NCI-H2029 (cell line): ENCODE results near the gene EDEM3.
A peak's percentile ranks its signal among the peaks of the same experiment; 100 is the strongest.
"Not testable (repeated sequence)": the region's sequence is repeated elsewhere in the genome, so short reads cannot be mapped to it uniquely, and the experiment has no call there.

Experiments used
- DNase-seq: peaks from one replicate; lab custom pipeline; 2025; lab: John Stamatoyannopoulos, UW

Gene EDEM3

DNA sequence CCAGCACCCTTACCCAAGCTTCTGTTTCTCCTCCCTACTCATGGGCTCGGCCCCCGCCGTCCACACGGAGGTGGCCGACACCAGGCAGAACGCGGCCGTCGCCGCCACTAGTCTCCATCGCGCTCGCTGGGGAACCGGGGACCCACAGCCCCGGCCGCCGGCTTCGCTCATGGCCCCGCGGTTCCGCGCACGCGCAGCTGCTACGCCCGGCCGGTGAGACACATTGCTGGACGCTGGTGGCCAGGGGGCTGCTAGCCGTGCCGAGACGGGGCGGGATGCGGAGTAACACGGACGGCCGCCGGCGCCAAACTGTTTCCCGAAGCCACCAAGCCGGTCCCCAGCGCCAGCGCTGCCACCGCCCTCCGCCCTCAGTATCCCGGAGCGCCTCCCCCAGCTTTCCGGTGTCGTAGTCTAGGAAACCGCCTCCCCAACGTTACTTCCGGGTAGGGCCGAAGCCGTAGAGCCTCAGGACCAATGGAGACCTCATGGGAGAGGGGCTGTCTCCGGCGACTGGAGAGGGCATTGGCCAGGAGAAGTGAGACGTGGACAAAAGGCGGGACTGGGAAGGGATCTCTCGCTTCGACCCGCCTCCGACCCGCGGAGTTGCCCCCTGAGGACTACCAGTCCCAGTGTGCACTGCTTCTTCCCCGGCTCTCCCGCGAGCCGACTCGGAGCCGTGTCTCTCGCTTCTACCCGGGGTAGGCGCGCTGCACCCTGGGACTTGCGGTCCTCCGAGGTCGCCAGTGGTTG lies at the start of gene EDEM3:
Gene EDEM3, minus strand, starts transcription at position 383 of the 750 bp plus-strand sequence. Its CDS starts 212 bp downstream, at position 171.
- DNase-seq, result peak; percentile 97

DNA sequence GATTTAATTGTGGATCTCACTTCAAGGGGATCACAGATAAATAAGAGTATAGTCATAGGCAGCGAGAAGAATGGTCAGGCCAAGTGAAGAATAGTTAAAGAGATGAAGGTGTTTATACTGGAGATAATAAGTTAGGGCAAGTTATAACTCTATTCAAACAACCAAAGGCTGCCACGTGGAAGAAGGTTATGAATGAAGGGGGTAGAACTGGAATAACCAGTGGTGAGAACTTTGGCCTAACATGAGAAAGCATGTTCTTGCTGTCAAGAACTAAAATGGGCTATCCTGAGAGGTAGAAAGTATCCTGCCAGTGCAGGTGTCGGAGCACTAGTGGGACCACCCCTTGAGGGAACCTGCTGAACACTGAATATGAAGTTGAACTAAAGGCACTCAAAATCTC lies 49.6 kb upstream of the EDEM3 start:
- DNase-seq, result no peak

- no peak for DNase-seq
Observed at GRCh38 chr1:184803180-184803492, 48.5 kb upstream of the EDEM3 start.

- peak; percentile 51 for DNase-seq
Observed at GRCh38 chr1:184802354-184803179, 47.9 kb upstream of the EDEM3 start.

DNA sequence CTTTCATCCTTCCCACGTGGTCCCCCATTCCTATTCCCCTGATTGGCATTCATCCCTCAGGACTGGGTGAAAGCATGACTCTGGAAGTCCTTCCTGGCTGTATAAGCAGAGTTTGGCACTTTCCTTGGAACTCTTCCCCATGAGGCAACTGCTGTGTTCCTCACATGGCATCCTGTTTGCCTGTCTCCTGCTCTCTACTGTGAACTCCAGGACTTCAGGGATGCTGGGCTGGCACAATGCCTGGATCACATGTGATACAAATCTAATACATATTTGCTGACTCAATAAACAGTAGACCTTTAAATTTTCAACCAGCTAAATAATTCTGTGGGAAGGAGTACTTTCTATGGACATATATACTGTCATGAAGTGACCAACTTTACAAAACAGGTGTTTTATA lies 46.8 kb upstream of the EDEM3 start:
- DNase-seq, result no peak

DNA sequence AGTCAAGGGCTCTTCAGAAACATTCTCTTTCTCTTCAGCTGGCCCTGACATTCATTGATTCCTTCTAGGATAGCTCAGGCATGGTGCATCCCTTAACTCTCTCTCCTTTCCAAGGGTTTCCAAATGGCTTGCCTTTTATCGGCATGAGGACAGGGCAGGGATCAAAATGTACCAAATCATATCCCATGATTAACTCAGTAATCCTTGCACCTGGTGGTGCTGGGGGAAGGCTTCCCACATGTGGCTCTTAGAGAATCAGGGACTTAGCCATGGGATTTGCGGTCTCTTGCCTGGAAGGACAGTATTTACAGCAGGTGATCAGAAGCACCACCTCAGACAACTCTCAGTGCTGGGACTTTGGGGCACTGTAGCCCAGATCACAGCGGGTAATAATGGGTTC lies 46.2 kb upstream of the EDEM3 start:
- no peak for DNase-seq

GRCh38 chr1:184793967-184794366 lies 39.3 kb upstream of the EDEM3 start:
- no peak for DNase-seq

GRCh38 chr1:184792450-184792969 lies 37.9 kb upstream of the EDEM3 start:
- no peak for DNase-seq

- DNase-seq, result no peak
Observed at GRCh38 chr1:184791550-184791900, 36.9 kb upstream of the EDEM3 start.

DNA sequence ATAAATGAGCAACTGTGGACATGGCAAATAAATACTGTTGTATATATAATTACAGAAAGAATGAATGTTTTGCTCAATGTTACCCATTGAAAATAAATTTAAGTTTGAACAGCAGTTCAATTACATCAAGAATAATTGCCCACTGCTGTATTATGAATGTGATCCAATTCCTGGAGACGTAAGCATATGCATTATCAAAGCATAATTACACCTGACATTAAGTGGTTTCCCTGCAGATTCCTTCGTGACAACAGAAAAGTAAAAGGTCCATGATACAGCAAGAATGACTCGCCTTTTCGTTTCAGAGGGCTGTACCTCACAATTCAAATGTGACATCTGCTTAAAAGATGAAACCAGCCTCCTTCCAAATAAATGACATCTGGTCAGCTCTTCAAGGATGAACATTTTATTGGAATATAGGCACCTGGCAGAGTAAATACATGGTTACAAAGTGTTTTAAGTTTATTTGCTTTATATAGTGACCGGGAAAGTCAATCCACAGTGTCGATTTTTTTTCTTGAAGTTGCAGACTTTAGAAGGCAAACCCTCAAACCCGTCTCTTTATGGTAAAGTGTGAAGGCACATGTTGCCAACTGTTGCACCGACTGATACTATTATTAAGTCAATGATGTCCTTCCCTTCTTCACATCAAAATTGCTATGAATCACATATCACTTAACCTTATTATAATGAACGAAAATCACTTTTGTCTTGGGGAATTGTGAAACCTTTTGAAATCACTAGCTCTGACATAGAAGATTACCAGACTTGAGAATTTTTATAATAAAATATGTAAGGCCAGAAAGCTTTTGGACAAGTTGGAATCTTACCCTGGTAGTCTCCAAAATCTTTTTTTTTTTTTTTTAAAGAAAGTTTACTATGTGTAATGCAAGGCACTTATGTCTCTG lies 36.2 kb upstream of the EDEM3 start:
- no peak for DNase-seq

GRCh38 chr1:184789884-184790283 lies 35.2 kb upstream of the EDEM3 start:
- no peak for DNase-seq

DNA sequence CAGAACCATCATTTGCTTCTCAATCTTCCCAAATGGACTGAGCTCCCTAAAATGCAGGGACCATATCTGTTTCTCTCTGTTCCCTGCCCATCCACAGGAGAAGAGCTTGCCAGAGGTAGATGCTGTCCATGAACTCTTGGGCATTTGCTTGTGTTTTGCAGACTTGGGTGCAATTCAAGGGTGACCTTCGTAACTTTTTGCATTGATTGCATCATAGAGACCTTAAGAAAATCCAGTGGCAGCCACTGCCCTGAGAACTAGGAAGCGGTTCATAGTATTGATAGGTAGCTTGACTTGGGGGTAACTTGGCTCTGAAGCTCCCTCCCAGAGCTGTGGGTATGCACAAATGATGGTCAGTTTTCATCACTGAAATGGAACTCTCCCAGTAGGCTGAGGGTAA lies 34.3 kb upstream of the EDEM3 start:
- no peak for DNase-seq

GRCh38 chr1:184785529-184785928 lies 30.9 kb upstream of the EDEM3 start:
- no peak for DNase-seq

- not testable (repeated sequence) for DNase-seq
Observed at GRCh38 chr1:184783723-184784122, 29.1 kb upstream of the EDEM3 start.

GRCh38 chr1:184781941-184782340 lies 27.3 kb upstream of the EDEM3 start:
- no peak for DNase-seq

GRCh38 chr1:184775885-184776284 lies 21.2 kb upstream of the EDEM3 start:
- no peak for DNase-seq

DNA sequence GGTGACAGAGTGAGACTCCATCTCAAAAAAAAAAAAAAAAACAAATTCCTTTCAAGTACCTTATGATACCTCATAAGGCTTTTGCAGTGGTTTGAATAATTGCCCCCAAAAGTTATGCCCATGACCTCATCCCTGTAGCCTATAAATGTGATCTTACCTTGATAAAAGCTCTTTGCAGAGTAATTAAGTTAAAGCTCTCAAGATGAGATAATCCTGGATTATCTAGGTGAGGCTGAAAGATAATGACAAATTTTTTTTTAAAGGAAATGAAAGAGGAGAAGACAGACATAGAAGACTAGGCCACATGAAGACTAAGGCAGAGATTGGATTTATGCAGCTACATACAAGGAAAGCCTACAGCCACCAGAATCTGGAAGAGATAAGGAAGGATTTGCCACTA lies 20.7 kb upstream of the EDEM3 start:
- no peak for DNase-seq

- DNase-seq, result no peak
Observed at GRCh38 chr1:184773762-184774320, 19.2 kb upstream of the EDEM3 start.

DNA sequence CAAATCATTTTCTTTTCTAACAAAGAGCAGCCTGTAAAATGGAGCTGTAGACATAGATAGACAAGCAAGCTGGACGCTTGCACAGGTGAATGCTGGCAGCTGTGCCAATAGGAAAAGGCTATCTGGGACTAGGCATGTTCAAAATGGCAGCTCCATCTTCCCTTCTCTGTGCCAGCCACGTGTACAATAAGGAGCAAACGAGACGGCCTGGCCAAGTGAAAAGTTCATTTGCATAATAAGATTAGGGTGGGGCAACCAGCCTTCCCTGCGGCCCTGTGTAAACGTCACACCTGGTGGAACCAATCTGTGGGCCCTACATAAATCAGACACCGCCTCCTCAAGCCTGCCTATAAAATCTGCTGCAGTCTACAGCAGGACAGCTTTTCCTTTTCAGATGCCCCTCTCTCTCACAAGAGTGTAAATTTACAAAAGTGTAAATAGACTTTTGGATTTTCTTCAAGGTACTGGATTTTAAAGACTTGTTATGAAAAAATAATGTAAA lies 16.6 kb upstream of the EDEM3 start:
- peak; percentile 1 for DNase-seq

DNA sequence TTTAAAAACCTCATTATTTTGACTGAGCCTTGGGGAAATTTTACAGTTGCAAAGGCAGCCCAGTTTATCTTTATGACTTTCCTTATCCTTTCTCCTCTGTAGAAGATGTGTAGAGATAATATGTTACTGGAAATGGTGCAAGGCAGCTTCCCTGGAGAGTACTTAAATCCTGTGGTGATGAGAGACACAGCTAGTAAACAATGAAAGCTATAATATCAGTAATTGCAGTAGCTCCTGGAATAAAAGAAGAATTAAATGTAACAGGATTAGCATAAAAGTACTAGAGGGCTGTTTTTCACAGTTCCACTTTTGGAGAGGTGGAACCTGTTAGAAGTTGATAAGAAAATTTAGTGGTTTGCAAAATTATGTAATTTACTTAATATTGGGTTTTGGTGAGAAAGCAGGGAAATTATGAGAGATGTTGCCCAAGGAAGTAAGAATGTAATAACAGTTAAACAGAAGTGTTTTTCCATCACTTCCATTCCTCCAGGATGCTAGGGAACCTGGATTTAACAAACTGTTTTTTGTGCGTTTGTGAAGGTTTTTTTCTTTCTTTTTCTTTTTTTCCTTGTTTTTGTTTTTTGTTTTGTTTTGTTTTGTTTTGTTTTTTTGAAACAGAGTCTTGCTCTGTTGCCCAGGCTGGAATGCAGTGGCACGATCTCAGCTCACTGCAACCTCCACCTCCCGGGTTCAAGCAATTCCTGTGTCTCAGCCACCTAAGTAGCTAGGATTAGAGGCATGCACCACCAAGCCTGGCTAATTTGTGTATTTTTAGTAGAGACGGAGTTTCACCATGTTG lies 15.7 kb upstream of the EDEM3 start:
- DNase-seq, result no peak

- DNase-seq, result no peak
Observed at GRCh38 chr1:184769241-184769640, 14.6 kb upstream of the EDEM3 start.
